Esophagus squamous epithelium (tissue), 5 donors: ENCODE data around the gene CLCN7. TPM values are rescaled to one million over a fixed set of nuclear protein-coding genes. Genes with fewer than 3 reads are reported as not detected.

Source experiments
- DNase-seq: peaks from one replicate; lab custom pipeline; 2025; lab: John Stamatoyannopoulos, UW
- H3K27ac ChIP-seq, 4 donors: fragments of 200-600 bp; sonication (generic); one replicate each; pipeline ENCODE4 v1.5.1; 2016 to 2019; ENCODE audit warnings: mild to moderate bottlenecking in 1 of 4
- H3K27me3 ChIP-seq, 4 donors: fragments of 200-600 bp; sonication (generic); 1 replicate in 3 of 4; 2 replicates in 1 of 4; pipeline versions ENCODE4 v1.5.1 to v1.6.0; 2017 to 2021; ENCODE audit warnings: antibody characterized with exemption in 1 of 4
- H3K36me3 ChIP-seq, 3 donors: fragments of 200-600 bp; sonication (generic); one replicate each; pipeline ENCODE4 v1.5.1; 2016 to 2019
- H3K4me1 ChIP-seq, 3 donors: fragments of 200-600 bp; sonication (generic); one replicate each; pipeline ENCODE4 v1.5.1; 2017 to 2019
- H3K4me3 ChIP-seq, 4 donors: fragments of 200-600 bp; sonication (generic); 1 replicate in 3 of 4; 2 replicates in 1 of 4; pipeline ENCODE4 v1.5.1; 2016 to 2019; ENCODE audit warnings: mild to moderate bottlenecking in 2 of 4, moderate library complexity in 1 of 4
- H3K9me3 ChIP-seq, 3 donors: fragments of 200-600 bp; sonication (generic); one replicate each; pipeline ENCODE4 v1.5.1; 2016 to 2019
- POLR2A ChIP-seq, 4 donors: fragments of 450-650 bp; IDR thresholded peaks; one replicate each; pipeline ENCODE4 v1.6.1; 2017; ENCODE audit warnings: antibody characterized with exemption in 4 of 4, mild to moderate bottlenecking in 4 of 4, moderate library complexity in 3 of 4
- WGBS, 2 donors: methylation state at CpG; one replicate each; pipeline ENCODE4 v1.1.5; 2018; 5-methylcytosine and 5-hydroxymethylcytosine counted together
- intact Hi-C: fragments of 100-400 bp; cut with DNase I; formaldehyde crosslinking; loops from one replicate; pipeline ENCODE4 v1.15.0; 2022
- total RNA-seq, 4 donors: library from RNA; depleted of rRNA; stranded (reverse); fragments of >200 nt; gene quantifications; one replicate each; pipeline ENCODE4 v1.1.0, GENCODE V29; 2016
- TF ChIP-seq, protein P1 (sequence below), 6 experiments: fragments of 450-650 bp in 4 of 6; fragments of 200-600 bp in 2 of 6; sonication (generic) in 2 of 6; IDR thresholded peaks; one replicate each; pipeline ENCODE4 v1.5.1; 2016 to 2019; ENCODE audit warnings: antibody characterized with exemption in 6 of 6, mild to moderate bottlenecking in 4 of 6, moderate library complexity in 4 of 6
- donor health status: DM: yes; HTN: yes; CAD: no.

CLCN7 gene
- total RNA-seq, 4 donors from 2014 or later = 21.5 to 41.2 (median 33.6) TPM

DNA sequence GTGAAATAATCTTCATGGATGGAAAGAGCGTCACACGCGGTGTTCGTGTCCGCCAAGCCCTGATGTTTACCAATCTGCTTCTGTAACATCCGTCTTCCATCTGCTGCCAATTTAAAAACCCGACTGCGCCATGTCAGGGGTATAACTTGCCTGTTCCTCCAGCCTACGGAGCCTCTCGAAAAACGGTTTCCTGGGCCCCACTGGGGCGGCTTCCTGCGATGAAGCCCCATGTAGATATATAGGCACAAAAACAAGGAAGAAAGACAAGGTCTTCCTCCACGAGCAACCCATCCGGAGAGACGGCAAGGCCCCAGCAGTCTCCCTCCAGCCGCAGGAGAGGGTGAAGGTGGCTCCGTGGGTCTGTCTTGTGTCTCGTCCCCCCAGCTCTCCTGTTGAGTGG, 13.8 kb upstream of the CLCN7 start, which contains the start of gene PTX4:
Gene PTX4, minus strand, starts transcription at position 326 of the 400 bp plus-strand sequence. Its CDS starts 35 bp downstream, at position 291.
- no peaks in the 10 kb centered on the region for H3K9me3 ChIP-seq
- no peaks in the 10 kb centered on the region for H3K27me3 ChIP-seq
- no peak within 1 kb of the TSS for H3K27ac ChIP-seq
- WGBS, 2 donors = 73 to 82% methylated on average over 7 to 19 of the region's 19 CpGs
- no peak within 1 kb of the TSS for H3K4me3 ChIP-seq
- intact Hi-C loops = no loop called here
- H3K36me3 ChIP-seq = no peaks in the 10 kb centered on the region
- peaks cover 6 to 11% (median 8%) of the 10 kb centered on the region in 3 donors for H3K4me1 ChIP-seq
- TF ChIP-seq POLR2A (IDR thresholded peaks at IDR 0.05) = no peak
- TF ChIP-seq, protein P1, sequence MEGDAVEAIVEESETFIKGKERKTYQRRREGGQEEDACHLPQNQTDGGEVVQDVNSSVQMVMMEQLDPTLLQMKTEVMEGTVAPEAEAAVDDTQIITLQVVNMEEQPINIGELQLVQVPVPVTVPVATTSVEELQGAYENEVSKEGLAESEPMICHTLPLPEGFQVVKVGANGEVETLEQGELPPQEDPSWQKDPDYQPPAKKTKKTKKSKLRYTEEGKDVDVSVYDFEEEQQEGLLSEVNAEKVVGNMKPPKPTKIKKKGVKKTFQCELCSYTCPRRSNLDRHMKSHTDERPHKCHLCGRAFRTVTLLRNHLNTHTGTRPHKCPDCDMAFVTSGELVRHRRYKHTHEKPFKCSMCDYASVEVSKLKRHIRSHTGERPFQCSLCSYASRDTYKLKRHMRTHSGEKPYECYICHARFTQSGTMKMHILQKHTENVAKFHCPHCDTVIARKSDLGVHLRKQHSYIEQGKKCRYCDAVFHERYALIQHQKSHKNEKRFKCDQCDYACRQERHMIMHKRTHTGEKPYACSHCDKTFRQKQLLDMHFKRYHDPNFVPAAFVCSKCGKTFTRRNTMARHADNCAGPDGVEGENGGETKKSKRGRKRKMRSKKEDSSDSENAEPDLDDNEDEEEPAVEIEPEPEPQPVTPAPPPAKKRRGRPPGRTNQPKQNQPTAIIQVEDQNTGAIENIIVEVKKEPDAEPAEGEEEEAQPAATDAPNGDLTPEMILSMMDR (IDR thresholded peaks at IDR 0.05) = no peak
- DNase-seq = no peak

- intact Hi-C loops = no loop called here
- H3K27ac ChIP-seq = no peak overlapping the region
- H3K4me3 ChIP-seq = no peak overlapping the region
- WGBS, 2 donors = 73 to 100% methylated on average over 2 to 6 of the region's 24 CpGs
- H3K4me1 ChIP-seq = peaks cover 6 to 11% (median 8%) of the 10 kb centered on the region in 3 donors
- H3K27me3 ChIP-seq = no peaks in the 10 kb centered on the region
- no peak for DNase-seq
- no peaks in the 10 kb centered on the region for H3K9me3 ChIP-seq
- TF ChIP-seq POLR2A (IDR thresholded peaks at IDR 0.05) = no peak
- TF ChIP-seq, protein P1 (IDR thresholded peaks at IDR 0.05) = no peak
- no peaks in the 10 kb centered on the region for H3K36me3 ChIP-seq
Measured at GRCh38 chr16:1488054-1488601, 13.3 kb upstream of the CLCN7 start.

GRCh38 chr16:1487395-1488053, 12.7 kb upstream of the CLCN7 start:
- WGBS, 2 donors = no CpG with 5 or more reads among the region's 39 CpGs
- intact Hi-C loops = no loop called here
- TF ChIP-seq POLR2A (IDR thresholded peaks at IDR 0.05) = no peak
- TF ChIP-seq, protein P1 (IDR thresholded peaks at IDR 0.05) = no peak
- no peak overlapping the region for H3K27ac ChIP-seq
- H3K9me3 ChIP-seq = no peaks in the 10 kb centered on the region
- H3K36me3 ChIP-seq = no peaks in the 10 kb centered on the region
- DNase-seq = no peak
- H3K4me3 ChIP-seq = no peak overlapping the region
- no peaks in the 10 kb centered on the region for H3K27me3 ChIP-seq
- peaks cover 2 to 9% (median 3%) of the 10 kb centered on the region in 3 donors for H3K4me1 ChIP-seq

DNA sequence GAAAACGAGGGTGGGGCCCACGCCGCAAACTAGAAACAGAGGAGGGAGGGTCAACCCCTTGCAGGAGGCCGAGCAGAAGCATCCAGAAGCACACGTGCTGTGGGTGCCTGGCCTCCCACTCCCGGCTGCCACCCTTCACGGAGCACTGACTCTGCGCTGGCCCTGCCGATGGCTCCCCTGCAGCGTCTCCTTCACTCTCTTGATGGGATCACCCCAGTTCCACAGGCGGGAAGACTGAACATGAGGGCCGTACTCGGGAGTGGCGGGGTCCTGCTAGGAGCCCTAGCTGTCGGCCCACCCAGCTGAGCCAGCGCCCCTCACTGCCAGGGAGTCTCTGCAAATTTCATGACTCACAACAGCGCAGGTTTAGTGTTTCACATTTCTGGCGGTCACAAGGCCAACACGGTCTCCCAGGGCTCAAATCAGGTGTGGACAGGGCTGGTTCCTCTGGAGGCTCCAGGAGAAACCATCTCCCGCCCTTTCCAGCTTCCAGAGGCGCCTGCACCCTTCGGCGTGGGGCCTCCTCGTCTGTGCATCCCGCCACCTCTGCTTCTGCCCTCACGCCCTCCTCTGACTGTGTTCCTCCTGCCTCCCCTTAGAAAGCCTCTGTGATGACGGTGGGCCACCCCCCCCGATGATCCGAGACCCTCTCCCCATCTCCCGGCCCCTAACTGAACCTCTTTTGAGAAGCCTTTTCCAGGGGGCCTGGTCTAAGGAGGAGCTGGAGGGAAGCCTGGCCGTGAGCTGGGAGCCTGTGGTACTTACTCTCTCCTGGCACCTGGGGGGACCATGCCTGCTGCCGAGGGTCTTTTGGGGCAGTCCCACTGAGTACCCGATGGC, 11.9 kb upstream of the CLCN7 start:
- no peak for TF ChIP-seq POLR2A (IDR thresholded peaks at IDR 0.05)
- TF ChIP-seq, protein P1 (IDR thresholded peaks at IDR 0.05) = no peak
- no peaks in the 10 kb centered on the region for H3K36me3 ChIP-seq
- DNase-seq = no peak
- H3K4me3 ChIP-seq = no peak overlapping the region
- H3K9me3 ChIP-seq = no peaks in the 10 kb centered on the region
- H3K4me1 ChIP-seq = peaks cover 0 to 12% (median 0%) of the 10 kb centered on the region in 3 donors
- 78 to 85% methylated on average over 14 to 24 of the region's 33 CpGs for WGBS, 2 donors
- H3K27me3 ChIP-seq = peaks cover 0 to 4% (median 0%) of the 10 kb centered on the region in 4 donors
- H3K27ac ChIP-seq = no peak overlapping the region
- intact Hi-C loops = no loop called here
